ENCODE data around the gene MEDAG.
A peak's percentile ranks its signal among the peaks of the same experiment; 100 is the strongest.

The MEDAG gene

GRCh38 chr13:30892966-30893365 is 13.1 kb upstream of the MEDAG start:
- no peak overlapping the region for H3K4me3 ChIP-seq (replicated peaks; ENCODE audit: low read depth, low read length)
- H3K27me3 ChIP-seq (replicated peaks; ENCODE audit: control insufficient read depth, insufficient read depth, low read length) = no peaks in the 10 kb centered on the region
- no peaks in the 10 kb centered on the region for H3K36me3 ChIP-seq (ENCODE audit: control insufficient read depth, insufficient read depth, low read length)
- DNase-seq (ENCODE audit: extremely low read depth, insufficient read length) = no peak
- peak; percentile 51 for TF ChIP-seq CTCF (IDR thresholded peaks at IDR 0.05; ENCODE audit: insufficient read depth, low read length, poor library complexity, severe bottlenecking)

GRCh38 chr13:30895773-30896172 is 10.3 kb upstream of the MEDAG start:
- Histone ChIP-seq H3K27me3 (replicated peaks; ENCODE audit: control insufficient read depth, insufficient read depth, low read length) (no peaks in the 10 kb centered on the region; the same call in 1 of the 2 replicates), H3K36me3 (ENCODE audit: control insufficient read depth, insufficient read depth, low read length) (no peaks in the 10 kb centered on the region), H3K4me3 (replicated peaks; ENCODE audit: low read depth, low read length) (no peak overlapping the region)
- no peak for DNase-seq (ENCODE audit: extremely low read depth, insufficient read length)
- no peak for TF ChIP-seq CTCF (IDR thresholded peaks at IDR 0.05; ENCODE audit: insufficient read depth, low read length, poor library complexity, severe bottlenecking)

- Histone ChIP-seq H3K27me3 (replicated peaks; ENCODE audit: control insufficient read depth, insufficient read depth, low read length) (no peaks in the 10 kb centered on the region; the same call in 1 of the 2 replicates), H3K4me3 (replicated peaks; ENCODE audit: low read depth, low read length) (no peak overlapping the region), H3K36me3 (ENCODE audit: control insufficient read depth, insufficient read depth, low read length) (no peaks in the 10 kb centered on the region)
- no peak for TF ChIP-seq CTCF (IDR thresholded peaks at IDR 0.05; ENCODE audit: insufficient read depth, low read length, poor library complexity, severe bottlenecking)
- no peak for DNase-seq (ENCODE audit: extremely low read depth, insufficient read length)
Measured at GRCh38 chr13:30898070-30898469, 8.0 kb upstream of the MEDAG start.

GRCh38 chr13:30898678-30899241 is 7.3 kb upstream of the MEDAG start:
- no peaks in the 10 kb centered on the region; the same call in 1 of the 2 replicates for H3K27me3 ChIP-seq (replicated peaks; ENCODE audit: control insufficient read depth, insufficient read depth, low read length)
- H3K36me3 ChIP-seq (ENCODE audit: control insufficient read depth, insufficient read depth, low read length) = no peaks in the 10 kb centered on the region
- no peak for DNase-seq (ENCODE audit: extremely low read depth, insufficient read length)
- no peak for TF ChIP-seq CTCF (IDR thresholded peaks at IDR 0.05; ENCODE audit: insufficient read depth, low read length, poor library complexity, severe bottlenecking)
- no peak overlapping the region for H3K4me3 ChIP-seq (replicated peaks; ENCODE audit: low read depth, low read length)

GRCh38 chr13:30900436-30900835 is 5.6 kb upstream of the MEDAG start:
- Histone ChIP-seq H3K36me3 (ENCODE audit: control insufficient read depth, insufficient read depth, low read length) (no peaks in the 10 kb centered on the region), H3K27me3 (replicated peaks; ENCODE audit: control insufficient read depth, insufficient read depth, low read length) (no peaks in the 10 kb centered on the region; the same call in 1 of the 2 replicates), H3K4me3 (replicated peaks; ENCODE audit: low read depth, low read length) (no peak overlapping the region)
- no peak for TF ChIP-seq CTCF (IDR thresholded peaks at IDR 0.05; ENCODE audit: insufficient read depth, low read length, poor library complexity, severe bottlenecking)
- DNase-seq (ENCODE audit: extremely low read depth, insufficient read length) = no peak

Data from GM06990 (cell line).